Right lobe of liver (tissue), 6 donors: ENCODE measurements around the gene MYO18A. TPM values are rescaled to one million over a fixed set of nuclear protein-coding genes. Genes with fewer than 3 reads are reported as not detected.

Experiments used
- ATAC-seq, 4 donors: fragments of 200-7000 bp; cut with Tn5 transposase; one replicate each; pipeline ENCODE4 v1.9.1; 2020; ENCODE audit warnings: mild to moderate bottlenecking in 4 of 4, moderate library complexity in 4 of 4
- DNase-seq, 3 donors: peaks; one replicate each; pipeline ENCODE4 v3.0.0-alpha.2; 2020
- H3K27ac ChIP-seq, 3 donors: fragments of 200-600 bp; one replicate each; pipeline ENCODE4 v1.8.0; 2022
- H3K27me3 ChIP-seq, 2 donors: fragments of 200-600 bp; one replicate each; pipeline ENCODE4 v1.8.0; 2022
- H3K36me3 ChIP-seq, 4 donors: fragments of 200-600 bp; sonication (generic) in 1 of 4; one replicate each; pipeline versions ENCODE4 v1.5.1 to v1.8.0; 2017 to 2022; ENCODE audit warnings: control low read depth in 1 of 4
- H3K4me1 ChIP-seq, 4 donors: fragments of 200-600 bp; sonication (generic) in 1 of 4; one replicate each; pipeline versions ENCODE4 v1.5.1 to v1.8.0; 2017 to 2022; ENCODE audit warnings: control low read depth in 1 of 4
- H3K4me3 ChIP-seq, 3 donors: fragments of 200-600 bp; one replicate each; pipeline ENCODE4 v1.8.0; 2022
- H3K9me3 ChIP-seq, 4 donors: fragments of 200-600 bp; sonication (generic) in 1 of 4; one replicate each; pipeline versions ENCODE4 v1.5.1 to v1.8.0; 2017 to 2022; ENCODE audit warnings: control low read depth in 1 of 4
- POLR2A ChIP-seq: fragments of 450-650 bp; IDR thresholded peaks from one replicate; pipeline ENCODE4 v1.6.1; 2017; ENCODE audit warnings: antibody characterized with exemption, mild to moderate bottlenecking
- WGBS: methylation state at CpG from one replicate; pipeline ENCODE4 v1.1.6; 2018; ENCODE audit warnings: low coverage, low lambda C conversion rate; ENCODE audit not compliant: insufficient coverage; ENCODE audit errors: missing lambda C conversion rate; 5-methylcytosine and 5-hydroxymethylcytosine counted together
- intact Hi-C, 2 donors: fragments of 100-400 bp; cut with DNase I; formaldehyde crosslinking; loops; one replicate each; pipeline versions ENCODE4 v1.11.2 to v1.14.1; 2022
- total RNA-seq, 6 experiments: library from RNA; depleted of rRNA in 2 of 6; stranded (reverse); fragments of >200 nt in 2 of 6; fragmentation: NEBNext Ultra II Directional in 3 of 6; extraction: Animal tissue kit (Norgen Biotek cat#: 25700) in 3 of 6; gene quantifications; one replicate each; pipeline versions ENCODE4 v1.1.0 to v1.2.4, GENCODE V29; 2016 to 2023
- TF ChIP-seq, protein P1 (sequence below), 4 donors: fragments of 200-600 bp in 3 of 4; fragments of 450-650 bp in 1 of 4; IDR thresholded peaks; one replicate each; pipeline versions ENCODE4 v1.5.1 to v1.8.0; 2016 to 2022; ENCODE audit warnings: antibody characterized with exemption in 4 of 4, mild to moderate bottlenecking in 2 of 4
- donor health status: DM: no; HTN: yes; CAD: no.
- donor health status: DM: no; HTN: no; CAD: no.
- donor health status: DM: no; HTN: no; CAD: no.
- donor health status: DM: no; HTN: yes; CAD: no.
- donor health status: DM: no; HTN: yes; CAD: no.

Gene MYO18A
- total RNA-seq, 6 experiments from 2014 or later = 50.1 to 98.2 (median 81.8) TPM

DNA sequence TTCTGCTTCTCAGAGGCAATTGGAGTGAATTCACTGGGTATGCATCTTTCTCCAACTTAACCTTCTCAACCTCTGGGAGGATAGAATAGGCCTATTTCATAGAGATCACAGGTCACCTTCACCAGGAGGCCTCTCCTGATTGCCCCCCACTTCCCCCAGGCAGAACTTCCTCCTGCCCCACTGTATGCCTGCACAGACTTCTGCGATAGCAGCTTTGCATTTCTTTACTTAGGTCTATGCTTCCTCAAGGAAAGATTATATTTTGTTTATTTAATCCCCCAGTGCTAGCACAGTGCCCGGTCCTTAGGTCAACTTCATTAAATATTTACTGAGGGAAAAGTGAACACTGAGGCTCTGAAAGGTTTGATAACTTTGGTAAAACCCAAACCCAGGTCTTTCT, 19.9 kb downstream of the MYO18A start:
- Histone ChIP-seq H3K36me3 (peaks cover 0 to 7% (median 3%) of the 10 kb centered on the region in 4 donors), H3K9me3 (no peaks in the 10 kb centered on the region), H3K27me3 (no peaks in the 10 kb centered on the region), H3K4me1 (peaks cover 4 to 99% (median 47%) of the 10 kb centered on the region in 4 donors), H3K4me3 (peak overlapping the region in 1 of 3 donors; percentile 6), H3K27ac (peak overlapping the region in 2 of 3 donors; percentile 88 to 95)
- intact Hi-C loops = no loop called here
- DNase-seq (no peak), ATAC-seq (no peak)
- TF ChIP-seq POLR2A = no peak
- TF ChIP-seq, protein P1, sequence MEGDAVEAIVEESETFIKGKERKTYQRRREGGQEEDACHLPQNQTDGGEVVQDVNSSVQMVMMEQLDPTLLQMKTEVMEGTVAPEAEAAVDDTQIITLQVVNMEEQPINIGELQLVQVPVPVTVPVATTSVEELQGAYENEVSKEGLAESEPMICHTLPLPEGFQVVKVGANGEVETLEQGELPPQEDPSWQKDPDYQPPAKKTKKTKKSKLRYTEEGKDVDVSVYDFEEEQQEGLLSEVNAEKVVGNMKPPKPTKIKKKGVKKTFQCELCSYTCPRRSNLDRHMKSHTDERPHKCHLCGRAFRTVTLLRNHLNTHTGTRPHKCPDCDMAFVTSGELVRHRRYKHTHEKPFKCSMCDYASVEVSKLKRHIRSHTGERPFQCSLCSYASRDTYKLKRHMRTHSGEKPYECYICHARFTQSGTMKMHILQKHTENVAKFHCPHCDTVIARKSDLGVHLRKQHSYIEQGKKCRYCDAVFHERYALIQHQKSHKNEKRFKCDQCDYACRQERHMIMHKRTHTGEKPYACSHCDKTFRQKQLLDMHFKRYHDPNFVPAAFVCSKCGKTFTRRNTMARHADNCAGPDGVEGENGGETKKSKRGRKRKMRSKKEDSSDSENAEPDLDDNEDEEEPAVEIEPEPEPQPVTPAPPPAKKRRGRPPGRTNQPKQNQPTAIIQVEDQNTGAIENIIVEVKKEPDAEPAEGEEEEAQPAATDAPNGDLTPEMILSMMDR (IDR thresholded peaks at IDR 0.05) = no peak
- WGBS = 20% methylated on average over 2 of the region's 2 CpGs

DNA sequence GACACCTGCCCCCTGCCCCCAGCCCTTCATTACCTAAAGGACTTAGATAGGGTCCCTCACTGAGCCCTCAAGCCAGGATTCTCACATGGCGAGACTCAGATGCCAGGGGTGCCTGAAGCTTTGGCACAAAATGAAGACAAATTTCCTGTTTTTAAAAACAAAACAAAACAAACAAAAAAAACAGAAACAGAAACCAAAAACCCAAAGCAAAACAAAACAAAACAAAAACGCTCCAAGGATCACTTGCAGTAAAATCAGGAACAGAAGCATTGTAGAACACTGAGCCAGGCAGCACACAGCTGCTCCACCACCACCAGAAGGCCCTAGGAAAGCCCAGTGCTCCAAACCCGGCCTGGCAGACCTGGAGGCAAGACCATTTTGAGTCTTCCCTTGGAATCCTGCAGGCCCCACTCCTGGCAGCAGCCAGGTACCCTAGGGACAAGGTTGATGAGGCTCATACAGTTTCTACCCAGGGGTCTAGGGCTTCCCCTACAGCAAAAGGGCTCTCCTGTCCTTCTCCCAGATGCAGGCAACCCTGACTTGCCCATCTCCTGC, 20.8 kb downstream of the MYO18A start:
- peaks cover 4 to 99% (median 51%) of the 10 kb centered on the region in 4 donors for H3K4me1 ChIP-seq
- DNase-seq = no peak

DNA sequence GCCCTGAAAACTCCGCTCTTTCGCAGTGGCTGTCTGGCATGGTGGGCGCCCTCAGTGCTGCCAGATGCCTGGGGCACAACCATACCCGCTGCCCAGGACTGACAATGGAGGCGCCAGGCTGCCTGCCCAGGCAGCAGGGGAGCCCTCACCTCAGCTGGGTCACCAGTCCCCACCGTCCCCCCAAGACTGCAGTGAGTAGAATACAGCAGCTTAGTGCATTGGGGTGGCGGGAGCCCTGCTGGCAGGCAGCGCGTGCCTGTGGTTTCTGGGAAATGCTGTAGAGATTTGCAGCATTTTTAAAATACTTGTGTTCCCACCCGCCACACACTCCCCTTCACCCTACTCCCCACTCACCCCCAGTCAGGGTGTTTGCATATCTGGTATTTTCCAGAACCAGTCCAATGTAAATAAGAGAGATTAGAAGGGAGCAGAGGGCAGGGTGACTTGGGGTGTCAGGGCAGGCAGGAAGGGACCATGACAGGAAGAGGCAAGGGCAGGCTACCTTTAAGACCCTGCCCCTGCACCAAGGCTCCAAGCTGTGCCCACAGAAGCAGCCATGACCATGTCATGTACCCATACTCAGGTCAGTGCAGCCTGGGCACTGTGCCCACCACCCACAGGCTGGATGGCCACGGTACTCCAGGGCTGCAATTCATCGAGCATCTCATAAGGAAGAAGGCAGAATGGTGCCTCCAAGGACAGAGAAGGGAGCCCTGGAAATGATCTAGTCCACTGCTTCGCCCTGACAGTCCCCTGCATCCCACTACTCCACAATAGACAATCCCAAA, 21.5 kb downstream of the MYO18A start:
- DNase-seq (peak in 2 of 3 donors; percentile 49 to 70), ATAC-seq (peak; percentile 24 to 61 (median 52))
- Histone ChIP-seq H3K36me3 (peaks cover 0 to 3% (median 0%) of the 10 kb centered on the region in 4 donors), H3K4me1 (peaks cover 4 to 99% (median 56%) of the 10 kb centered on the region in 4 donors), H3K4me3 (peak overlapping the region in 2 of 3 donors; percentile 23 to 34), H3K27ac (peak overlapping the region; percentile 76 to 95 (median 88)), H3K9me3 (no peaks in the 10 kb centered on the region), H3K27me3 (no peaks in the 10 kb centered on the region)
- intact Hi-C loops = no loop called here
- TF ChIP-seq, protein P1 (IDR thresholded peaks at IDR 0.05) = no peak
- peak; percentile 20 for TF ChIP-seq POLR2A
- WGBS = 38% methylated on average over 4 of the region's 13 CpGs

More for the DNA sequence above, 20.8 kb downstream of the MYO18A start:
- TF ChIP-seq, protein P1 (IDR thresholded peaks at IDR 0.05) = no peak
- no peak for TF ChIP-seq POLR2A
- Histone ChIP-seq H3K9me3 (no peaks in the 10 kb centered on the region), H3K4me3 (peak overlapping the region in 2 of 3 donors; percentile 23 to 34), H3K36me3 (peaks cover 0 to 3% (median 0%) of the 10 kb centered on the region in 4 donors), H3K27me3 (no peaks in the 10 kb centered on the region), H3K27ac (peak overlapping the region; percentile 76 to 95 (median 88))
- intact Hi-C loops = no loop called here
- ATAC-seq = no peak
- 26% methylated on average over 3 of the region's 3 CpGs for whole genome bisulfite sequencing

DNA sequence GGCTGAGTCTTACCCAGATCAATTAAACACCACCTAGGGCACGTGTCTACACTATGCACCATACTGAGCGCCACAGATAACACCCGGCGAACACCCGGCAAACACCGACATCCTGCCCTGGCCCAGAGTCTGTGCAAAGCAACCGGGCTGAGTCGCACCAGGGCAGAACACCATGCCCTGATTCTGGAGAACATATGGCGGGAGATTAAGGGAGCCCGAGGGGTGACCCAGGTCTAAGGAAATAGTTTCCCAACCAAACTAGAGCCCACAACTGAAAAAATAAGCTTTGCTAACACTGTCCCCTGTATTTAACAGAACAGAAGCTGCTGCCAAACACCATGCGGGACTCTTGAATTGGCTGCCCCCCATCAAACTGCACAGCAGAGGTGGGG, 22.1 kb downstream of the MYO18A start:
- intact Hi-C loops = no loop called here
- no peak for DNase-seq
- Histone ChIP-seq H3K36me3 (peaks cover 0 to 3% (median 0%) of the 10 kb centered on the region in 4 donors), H3K4me3 (peak overlapping the region in 2 of 3 donors; percentile 16 to 34), H3K27ac (peak overlapping the region; percentile 60 to 95 (median 88)), H3K27me3 (no peaks in the 10 kb centered on the region), H3K4me1 (peaks cover 4 to 99% (median 55%) of the 10 kb centered on the region in 4 donors), H3K9me3 (no peaks in the 10 kb centered on the region)
- ATAC-seq = peak; percentile 5 to 45 (median 25)
- 29% methylated on average over 9 of the region's 11 CpGs for WGBS
- no peak for TF ChIP-seq POLR2A
- TF ChIP-seq, protein P1 (IDR thresholded peaks at IDR 0.05) = no peak
